Endothelial cell of umbilical vein (primary cell): ENCODE results near the gene FTSJ1. TPM values are rescaled to one million over a fixed set of nuclear protein-coding genes. Genes with fewer than 3 reads are reported as not detected.

ENCODE experiments used
- BruUV-seq: library from RNA; stranded (reverse); fragments of 400-500 nt; replicated peaks from 2 replicates; lab custom pipeline; 2021; lab: Mats Ljungman, UMichigan
- CTCF ChIA-PET: fragments of 300-600, 350-600 bp; sonication (Branson Sonifier 250); formaldehyde crosslinking; loops from one replicate; lab custom pipeline; 2021; ENCODE audit warnings: antibody characterized with exemption, inconsistent platforms; lab: Charles Lee
- POLR2A ChIA-PET: fragments of 300-600, 350-600 bp; sonication (Branson Sonifier 250); formaldehyde crosslinking; loops from one replicate; lab custom pipeline; 2021; ENCODE audit warnings: antibody characterized with exemption, inconsistent platforms; lab: Charles Lee
- DNase-seq: peaks from one replicate; pipeline ENCODE4 v3.0.0-alpha.2; 2011; ENCODE audit warnings: low read depth, low spot score
- FAIRE-seq: peaks from 2 replicates; lab custom pipeline; 2011; peaks lifted over from hg19 to GRCh38; lab: Jason Lieb, UNC
- H2AFZ ChIP-seq: 2 replicates; pipeline ENCODE4 v1.6.0; 2012; ENCODE audit warnings: low read depth, low read length, control low read depth, inconsistent platforms
- H3K27ac ChIP-seq: 2 replicates; pipeline ENCODE4 v1.5.1; 2011; ENCODE audit warnings: low read depth, mild to moderate bottlenecking, control low read depth, low read length, moderate library complexity; ENCODE audit not compliant: insufficient read depth
- H3K27me3 ChIP-seq, 2 experiments: 2 replicates each; pipeline versions ENCODE4 v1.6.0 to v1.6.1; 2011; ENCODE audit warnings: low read length in 2 of 2, mixed read lengths in 1 of 2; ENCODE audit not compliant: control insufficient read depth in 2 of 2, insufficient read depth in 2 of 2
- H3K36me3 ChIP-seq, 2 experiments: 2 replicates in 1 of 2; 3 replicates in 1 of 2; pipeline ENCODE4 v1.5.1; 2011; ENCODE audit warnings: low read length in 2 of 2, mild to moderate bottlenecking in 1 of 2, moderate library complexity in 1 of 2; ENCODE audit not compliant: control insufficient read depth in 2 of 2, insufficient read depth in 2 of 2; ENCODE audit errors: extremely low read depth in 1 of 2
- H3K4me1 ChIP-seq: 3 replicates; pipeline ENCODE4 v1.5.1; 2011; ENCODE audit warnings: mild to moderate bottlenecking, low read length; ENCODE audit not compliant: control insufficient read depth, insufficient read depth; ENCODE audit errors: extremely low read depth
- H3K4me2 ChIP-seq: 2 replicates; pipeline ENCODE4 v1.6.1; 2011; ENCODE audit warnings: low read length, control low read depth, mixed read lengths; ENCODE audit not compliant: insufficient read depth
- H3K4me3 ChIP-seq, 3 experiments: fragments of 200-600 bp in 1 of 3; sonication (generic), shearing (Covaris generic) in 1 of 3; replicated peaks in 1 of 3; 2 replicates each; pipeline ENCODE4 v1.5.1; 2011 to 2016; ENCODE audit warnings: control low read depth in 3 of 3, low read length in 3 of 3, mild to moderate bottlenecking in 2 of 3, inconsistent platforms in 1 of 3, low read depth in 1 of 3, moderate library complexity in 1 of 3; ENCODE audit not compliant: insufficient read depth in 1 of 3
- H3K79me2 ChIP-seq: 2 replicates; pipeline ENCODE4 v1.6.0; 2012; ENCODE audit warnings: low read length, inconsistent platforms; ENCODE audit not compliant: control insufficient read depth, insufficient read depth
- H3K9ac ChIP-seq: replicated peaks from 2 replicates; pipeline ENCODE3; 2011; ENCODE audit warnings: low read length, control low read depth; ENCODE audit not compliant: insufficient read depth; ENCODE audit errors: extremely low read depth
- H3K9me1 ChIP-seq: replicated peaks from 3 replicates; pipeline ENCODE4 v1.6.0; 2011; ENCODE audit warnings: mild to moderate bottlenecking, low read length; ENCODE audit not compliant: control insufficient read depth, insufficient read depth; ENCODE audit errors: extremely low read depth
- H3K9me3 ChIP-seq: replicated peaks from 2 replicates; pipeline ENCODE4 v1.5.1; 2012; ENCODE audit warnings: low read length, inconsistent platforms; ENCODE audit not compliant: control insufficient read depth, insufficient read depth
- H4K20me1 ChIP-seq: replicated peaks from 2 replicates; pipeline ENCODE3; 2011; ENCODE audit warnings: mild to moderate bottlenecking, low read length; ENCODE audit not compliant: control insufficient read depth, insufficient read depth; ENCODE audit errors: extremely low read depth
- CTCF ChIP-seq, 2 donors: IDR thresholded peaks; 1 replicate in 1 of 2; 2 replicates in 1 of 2; pipeline ENCODE4 v1.5.1; 2011; ENCODE audit warnings: low read length in 2 of 2, mild to moderate bottlenecking in 2 of 2, moderate library complexity in 2 of 2, control low read depth in 1 of 2, inconsistent platforms in 1 of 2, low read depth in 1 of 2; ENCODE audit not compliant: insufficient read depth in 1 of 2; ENCODE audit errors: extremely low read depth in 1 of 2
- EZH2 ChIP-seq: IDR thresholded peaks from 2 replicates; pipeline ENCODE4 v1.6.1; 2012; ENCODE audit warnings: borderline replicate concordance, low read depth, mild to moderate bottlenecking, moderate library complexity, low read length, inconsistent platforms; ENCODE audit not compliant: severe bottlenecking
- FOS ChIP-seq: IDR thresholded peaks from 2 replicates; pipeline ENCODE4 v1.6.1; 2011; ENCODE audit warnings: mild to moderate bottlenecking, low read length, moderate library complexity, borderline replicate concordance; ENCODE audit not compliant: insufficient read depth
- GATA2 ChIP-seq: IDR thresholded peaks from 2 replicates; pipeline ENCODE4 v1.7.0; 2011; ENCODE audit warnings: low read depth, mild to moderate bottlenecking, moderate library complexity, mixed read lengths, low read length; ENCODE audit not compliant: insufficient read length, insufficient read depth
- JUN ChIP-seq: IDR thresholded peaks from 2 replicates; pipeline ENCODE4 v1.6.1; 2011; ENCODE audit warnings: borderline replicate concordance, low read depth; ENCODE audit not compliant: insufficient read length, insufficient read depth
- MAX ChIP-seq: IDR thresholded peaks from 2 replicates; pipeline ENCODE4 v1.6.1; 2011; ENCODE audit not compliant: insufficient read depth, insufficient read length
- MYC ChIP-seq: IDR thresholded peaks from one replicate; pipeline ENCODE4 v1.6.1; 2011; ENCODE audit warnings: mild to moderate bottlenecking, low read depth, low read length
- dilution Hi-C: fragments of 300-500 bp; cut with MboI; formaldehyde crosslinking; loops from one replicate; pipeline ENCODE4 v1.15.0; 2019; ENCODE audit warnings: low sequenced_read_pairs; ENCODE audit not compliant: extremely low pct_ligation_motif_present
- intact Hi-C: fragments of 100-400 bp; cut with micrococcal nuclease; formaldehyde crosslinking; loops from one replicate; pipeline ENCODE4 v1.10.0; 2022
- polyA plus RNA-seq, 4 experiments: library from polyadenylated mRNA; depleted of rRNA in 3 of 4; stranded (reverse) in 3 of 4; unstranded in 1 of 4; fragments of >200 nt; gene quantifications; 2 replicates each; pipeline versions ENCODE4 v1.2.1 to v1.2.3, GENCODE V29; 2011 to 2012; ENCODE audit warnings: missing spikeins in 1 of 4
- total RNA-seq: library from RNA; stranded (reverse); gene quantifications from 2 replicates; pipeline ENCODE4 v1.2.3, GENCODE V29; 2021

Gene FTSJ1
- total and polyA plus RNA-seq, 2 donors (not counting 3 experiments of a cell fraction or from before 2014, with no cell fraction given), result 59.9 to 63.9 TPM

DNA sequence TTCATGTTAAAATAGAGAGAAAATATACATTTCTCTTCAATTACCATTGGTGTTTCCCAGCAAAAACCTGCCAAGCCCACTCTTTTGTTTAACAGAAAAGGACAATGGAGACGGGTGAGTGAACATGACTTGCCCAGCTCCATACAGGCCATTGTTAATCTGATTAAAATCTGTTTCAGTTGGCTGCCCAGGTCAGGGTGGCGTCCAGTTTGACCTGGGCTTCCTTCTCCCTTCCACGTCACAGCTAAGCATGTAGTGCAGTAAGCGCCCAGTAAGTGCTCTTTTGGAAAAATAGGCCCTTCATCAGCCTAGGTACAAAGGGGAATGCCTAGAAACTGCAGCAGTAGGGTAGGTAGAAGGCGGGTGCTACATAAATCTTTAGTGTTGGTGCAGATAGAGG, 31.2 kb downstream of the FTSJ1 start:
- no peak overlapping the region for H3K4me3 ChIP-seq
- H3K9ac ChIP-seq, result no peak overlapping the region
- no peak overlapping the region for H2AFZ ChIP-seq
- DNase-seq (no peak), FAIRE-seq (peak; percentile 76)
- no peak overlapping the region for H3K27ac ChIP-seq
- H3K36me3 ChIP-seq, result peaks cover 0 to 2% of the 10 kb centered on the region in 2 experiments
- no peaks in the 10 kb centered on the region for H3K4me1 ChIP-seq
- no peaks in the 10 kb centered on the region for H3K9me1 ChIP-seq
- H3K27me3 ChIP-seq, result no peaks in the 10 kb centered on the region
- ChIA-PET POLR2A (no interaction called here), CTCF (no interaction called here)
- intact Hi-C loops, result no loop called here
- no peak overlapping the region for H3K4me2 ChIP-seq
- H4K20me1 ChIP-seq, result no peaks in the 10 kb centered on the region
- TF ChIP-seq EZH2 (no peak), MAX (no peak), CTCF (IDR thresholded peaks at IDR 0.05; ENCODE audit: extremely low read depth in 1 of 2, insufficient read depth in 1 of 2, low read depth in 1 of 2, low read length in 2 of 2) (no peak), MYC (no peak), GATA2 (no peak), JUN (no peak), FOS (no peak)
- no peaks in the 10 kb centered on the region for H3K9me3 ChIP-seq
- H3K79me2 ChIP-seq, result no peaks in the 10 kb centered on the region
- dilution Hi-C loops, result no loop called here
- BruUV-seq, result no TSS peak
